ENCODE results near the gene HACD3.

DNA sequence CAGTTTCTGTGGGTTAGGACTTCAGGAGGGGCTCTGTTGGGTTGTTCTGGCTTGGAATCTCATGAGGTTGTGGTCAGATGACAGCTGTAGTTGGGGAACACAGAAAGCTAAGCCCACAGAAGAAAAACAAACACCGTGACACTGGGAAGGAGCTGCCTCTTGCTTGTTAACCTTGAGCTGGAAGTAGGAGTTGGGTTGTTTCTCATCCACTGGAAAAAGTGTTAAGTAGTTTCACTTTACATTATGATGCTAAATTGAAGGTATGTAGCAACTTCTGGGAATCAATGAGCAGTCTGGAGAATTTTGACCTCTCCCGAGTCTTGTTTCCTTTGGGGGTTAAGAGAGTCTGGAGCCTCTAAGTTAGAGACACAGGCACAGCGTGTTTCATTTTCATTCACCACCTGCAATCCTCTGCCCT is 20.4 kb downstream of the HACD3 start:
- TF ChIP-seq, protein P1, sequence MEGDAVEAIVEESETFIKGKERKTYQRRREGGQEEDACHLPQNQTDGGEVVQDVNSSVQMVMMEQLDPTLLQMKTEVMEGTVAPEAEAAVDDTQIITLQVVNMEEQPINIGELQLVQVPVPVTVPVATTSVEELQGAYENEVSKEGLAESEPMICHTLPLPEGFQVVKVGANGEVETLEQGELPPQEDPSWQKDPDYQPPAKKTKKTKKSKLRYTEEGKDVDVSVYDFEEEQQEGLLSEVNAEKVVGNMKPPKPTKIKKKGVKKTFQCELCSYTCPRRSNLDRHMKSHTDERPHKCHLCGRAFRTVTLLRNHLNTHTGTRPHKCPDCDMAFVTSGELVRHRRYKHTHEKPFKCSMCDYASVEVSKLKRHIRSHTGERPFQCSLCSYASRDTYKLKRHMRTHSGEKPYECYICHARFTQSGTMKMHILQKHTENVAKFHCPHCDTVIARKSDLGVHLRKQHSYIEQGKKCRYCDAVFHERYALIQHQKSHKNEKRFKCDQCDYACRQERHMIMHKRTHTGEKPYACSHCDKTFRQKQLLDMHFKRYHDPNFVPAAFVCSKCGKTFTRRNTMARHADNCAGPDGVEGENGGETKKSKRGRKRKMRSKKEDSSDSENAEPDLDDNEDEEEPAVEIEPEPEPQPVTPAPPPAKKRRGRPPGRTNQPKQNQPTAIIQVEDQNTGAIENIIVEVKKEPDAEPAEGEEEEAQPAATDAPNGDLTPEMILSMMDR (conservative IDR thresholded peaks at IDR 0.05; ENCODE audit: low read depth, low read length), result no peak
- no peak for TF ChIP-seq POLR2A (IDR thresholded peaks at IDR 0.05; ENCODE audit: low read depth, low read length)
- TF ChIP-seq, protein P2, sequence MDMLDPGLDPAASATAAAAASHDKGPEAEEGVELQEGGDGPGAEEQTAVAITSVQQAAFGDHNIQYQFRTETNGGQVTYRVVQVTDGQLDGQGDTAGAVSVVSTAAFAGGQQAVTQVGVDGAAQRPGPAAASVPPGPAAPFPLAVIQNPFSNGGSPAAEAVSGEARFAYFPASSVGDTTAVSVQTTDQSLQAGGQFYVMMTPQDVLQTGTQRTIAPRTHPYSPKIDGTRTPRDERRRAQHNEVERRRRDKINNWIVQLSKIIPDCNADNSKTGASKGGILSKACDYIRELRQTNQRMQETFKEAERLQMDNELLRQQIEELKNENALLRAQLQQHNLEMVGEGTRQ (IDR thresholded peaks at IDR 0.05; ENCODE audit: low read depth, low read length), result no peak
- TF ChIP-seq RCOR1 (IDR thresholded peaks at IDR 0.05; ENCODE audit: insufficient replicate concordance, low read length), result no peak
- TF ChIP-seq MXI1 (IDR thresholded peaks at IDR 0.05; ENCODE audit: borderline replicate concordance, low read depth, low read length), result no peak
- TF ChIP-seq MAZ (IDR thresholded peaks at IDR 0.05; ENCODE audit: borderline replicate concordance, low read depth, low read length), result no peak
- no peak for TF ChIP-seq RFX5 (IDR thresholded peaks at IDR 0.05; ENCODE audit: low read depth, low read length)
- TF ChIP-seq BHLHE40 (IDR thresholded peaks at IDR 0.05; ENCODE audit: low read depth, low read length), result no peak
- no peak for TF ChIP-seq FOS (IDR thresholded peaks at IDR 0.05; ENCODE audit: low read depth, low read length)
- TF ChIP-seq, protein P3, sequence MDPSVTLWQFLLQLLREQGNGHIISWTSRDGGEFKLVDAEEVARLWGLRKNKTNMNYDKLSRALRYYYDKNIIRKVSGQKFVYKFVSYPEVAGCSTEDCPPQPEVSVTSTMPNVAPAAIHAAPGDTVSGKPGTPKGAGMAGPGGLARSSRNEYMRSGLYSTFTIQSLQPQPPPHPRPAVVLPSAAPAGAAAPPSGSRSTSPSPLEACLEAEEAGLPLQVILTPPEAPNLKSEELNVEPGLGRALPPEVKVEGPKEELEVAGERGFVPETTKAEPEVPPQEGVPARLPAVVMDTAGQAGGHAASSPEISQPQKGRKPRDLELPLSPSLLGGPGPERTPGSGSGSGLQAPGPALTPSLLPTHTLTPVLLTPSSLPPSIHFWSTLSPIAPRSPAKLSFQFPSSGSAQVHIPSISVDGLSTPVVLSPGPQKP (IDR thresholded peaks at IDR 0.05; ENCODE audit: borderline replicate concordance, low read depth, low read length), result no peak
- no peak for TF ChIP-seq RAD21 (IDR thresholded peaks at IDR 0.05; ENCODE audit: low read length)
- TF ChIP-seq SMC3 (IDR thresholded peaks at IDR 0.05; ENCODE audit: low read depth, low read length), result no peak

Data from IMR-90 (cell line).